GM18508 (cell line): ENCODE data around the gene SPRY1.

Source experiments
- ATAC-seq: cut with Tn5 transposase; IDR thresholded peaks from one replicate; pipeline ENCODE4 v1.9.1; 2021; ENCODE audit warnings: moderate number of reproducible peaks; ENCODE audit not compliant: insufficient read depth, unreplicated experiment

Gene SPRY1

GRCh38 chr4:123396307-123397143, at the start of gene SPRY1:
Gene SPRY1 (plus strand): TSS chr4:123396795. CDS start chr4:123401592, 4,797 bp downstream.
- peak; percentile 45 for ATAC-seq

- no peak for ATAC-seq
These were observed 49.6 kb upstream of the SPRY1 start for GRCh38 chr4:123346951-123347350.

- ATAC-seq = no peak
These were observed 47.6 kb upstream of the SPRY1 start for GRCh38 chr4:123348946-123349345.

- ATAC-seq = no peak
These were observed 47.0 kb upstream of the SPRY1 start for GRCh38 chr4:123349421-123350190.

- no peak for ATAC-seq
These were observed 46.4 kb upstream of the SPRY1 start for GRCh38 chr4:123350191-123350544.

- no peak for ATAC-seq
These were observed 45.9 kb upstream of the SPRY1 start for GRCh38 chr4:123350726-123351125.

- ATAC-seq = no peak
These were observed 44.9 kb upstream of the SPRY1 start for GRCh38 chr4:123351713-123352112.

GRCh38 chr4:123352240-123352945, 44.2 kb upstream of the SPRY1 start:
- no peak for ATAC-seq

- no peak for ATAC-seq
These were observed 43.6 kb upstream of the SPRY1 start for GRCh38 chr4:123352966-123353365.

GRCh38 chr4:123353656-123354055, 42.9 kb upstream of the SPRY1 start:
- no peak for ATAC-seq

GRCh38 chr4:123354701-123355100, 41.9 kb upstream of the SPRY1 start:
- no peak for ATAC-seq

GRCh38 chr4:123356921-123357320, 39.7 kb upstream of the SPRY1 start:
- no peak for ATAC-seq

GRCh38 chr4:123359449-123360315, 36.9 kb upstream of the SPRY1 start:
- ATAC-seq = no peak

- no peak for ATAC-seq
These were observed 35.3 kb upstream of the SPRY1 start for GRCh38 chr4:123361195-123361861.

GRCh38 chr4:123362103-123362502, 34.5 kb upstream of the SPRY1 start:
- ATAC-seq = no peak

GRCh38 chr4:123363729-123364128, 32.9 kb upstream of the SPRY1 start:
- peak; percentile 92 for ATAC-seq

GRCh38 chr4:123364906-123365305, 31.7 kb upstream of the SPRY1 start:
- ATAC-seq = no peak

GRCh38 chr4:123365412-123365811, 31.2 kb upstream of the SPRY1 start:
- ATAC-seq = no peak

- ATAC-seq = no peak
These were observed 30.3 kb upstream of the SPRY1 start for GRCh38 chr4:123366144-123366748.
